COLO829 (cell line): ENCODE measurements around the gene CEP57.
"Not testable (repeated sequence)": the region's sequence is repeated elsewhere in the genome, so short reads cannot be mapped to it uniquely, and the experiment has no call there.

Experiments
- DNase-seq: peaks from one replicate; pipeline ENCODE4 v3.0.0; 2012; ENCODE audit warnings: low spot score

CEP57 gene

GRCh38 chr11:95799546-95799945 lies 9.2 kb downstream of the CEP57 start:
- DNase-seq, result no peak

- DNase-seq, result no peak
These were observed 10.1 kb downstream of the CEP57 start for GRCh38 chr11:95800438-95800837.

- no peak for DNase-seq
These were observed 12.5 kb downstream of the CEP57 start for GRCh38 chr11:95802806-95803205.

DNA sequence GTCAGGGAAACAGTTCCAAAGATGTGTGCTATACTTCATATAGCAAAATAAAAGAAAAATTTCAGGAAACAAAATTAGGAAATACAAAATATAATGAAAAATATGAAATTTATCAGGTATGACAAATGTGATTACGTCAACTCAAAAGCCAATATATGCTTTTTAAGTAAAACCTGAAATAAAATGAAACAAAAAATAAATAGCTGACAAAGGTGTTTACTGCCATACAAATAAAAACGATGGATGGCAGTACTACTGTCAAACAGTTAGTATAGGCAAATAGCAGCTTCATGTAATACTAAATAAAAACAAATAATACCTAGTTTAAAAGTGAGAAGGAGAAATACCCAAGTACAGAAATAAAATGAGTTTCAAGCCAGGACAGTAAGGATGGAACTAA lies 13.7 kb downstream of the CEP57 start:
- no peak for DNase-seq

DNA sequence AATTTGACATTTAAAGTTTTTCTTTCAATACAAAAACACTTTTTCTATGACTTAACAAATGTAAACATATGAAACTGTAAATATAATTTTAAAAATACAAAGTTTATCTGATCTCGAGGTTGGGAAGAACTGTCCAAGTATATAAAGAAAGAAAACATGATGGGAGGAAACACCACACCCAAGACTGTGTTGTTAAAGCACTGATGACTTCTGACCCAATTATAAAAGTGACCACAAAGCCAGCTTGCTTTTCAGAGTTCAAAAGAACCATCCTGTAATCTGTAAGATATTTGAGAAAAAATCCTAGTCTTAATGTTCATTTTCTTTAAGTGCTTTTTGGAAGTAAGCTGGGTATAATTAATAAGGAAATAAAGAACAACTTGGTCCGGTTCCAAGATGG lies 15.6 kb downstream of the CEP57 start:
- DNase-seq, result no peak

DNA sequence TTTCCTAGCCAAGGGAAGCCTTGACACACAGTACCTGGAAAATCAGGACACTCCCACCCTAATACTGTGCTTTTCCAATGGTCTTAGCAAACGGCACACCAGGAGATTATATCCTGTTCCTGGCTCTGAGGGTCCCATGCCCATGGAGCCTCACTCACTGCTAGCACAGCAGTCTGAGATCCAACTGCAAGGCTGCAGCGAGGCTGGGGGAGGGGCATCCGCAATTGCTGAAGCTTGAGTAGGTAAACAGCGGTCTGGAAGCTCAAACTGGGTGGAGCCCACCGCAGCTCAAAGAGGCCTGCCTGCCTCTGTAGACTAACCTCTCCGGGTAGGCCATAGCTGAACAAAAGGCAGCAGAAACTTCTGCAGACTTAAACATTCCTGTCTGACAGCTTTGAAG lies 16.2 kb downstream of the CEP57 start:
- DNase-seq, result not testable (repeated sequence)

DNA sequence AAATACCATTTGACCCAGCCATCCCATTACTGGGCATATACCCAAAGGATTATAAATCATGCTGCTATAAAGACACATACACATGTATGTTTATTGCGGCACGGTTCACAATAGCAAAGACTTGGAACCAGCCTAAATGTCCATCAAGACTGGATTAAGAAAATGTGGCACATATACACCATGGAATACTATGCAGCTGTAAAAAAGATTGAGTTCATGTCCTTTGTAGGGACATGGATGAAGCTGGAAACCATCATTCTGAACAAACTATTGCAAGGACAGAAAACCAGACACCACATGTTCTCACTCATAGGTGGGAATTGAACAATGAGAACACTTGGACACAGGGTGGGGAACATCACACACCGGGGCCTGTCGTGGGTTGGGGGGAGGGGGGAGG lies 20.8 kb downstream of the CEP57 start:
- not testable (repeated sequence) for DNase-seq

DNA sequence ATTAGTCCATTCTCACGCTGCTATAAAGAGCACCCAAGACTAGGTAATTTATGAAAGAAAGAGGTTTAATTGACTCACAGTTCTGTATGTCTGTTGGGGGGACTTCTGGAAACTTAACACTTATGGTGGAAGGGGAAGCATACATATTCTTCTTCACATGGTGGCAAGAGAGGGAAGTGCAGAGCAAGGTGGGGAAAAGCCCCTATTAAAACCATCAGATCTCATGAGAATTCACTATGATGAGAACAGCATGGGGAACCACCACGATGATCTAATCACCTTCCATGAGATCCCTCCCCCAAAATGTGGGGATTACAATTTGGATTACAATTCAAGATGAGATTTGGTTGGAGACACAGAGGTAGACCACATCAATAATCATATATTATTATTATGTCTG lies 25.7 kb downstream of the CEP57 start:
- DNase-seq, result no peak

DNA sequence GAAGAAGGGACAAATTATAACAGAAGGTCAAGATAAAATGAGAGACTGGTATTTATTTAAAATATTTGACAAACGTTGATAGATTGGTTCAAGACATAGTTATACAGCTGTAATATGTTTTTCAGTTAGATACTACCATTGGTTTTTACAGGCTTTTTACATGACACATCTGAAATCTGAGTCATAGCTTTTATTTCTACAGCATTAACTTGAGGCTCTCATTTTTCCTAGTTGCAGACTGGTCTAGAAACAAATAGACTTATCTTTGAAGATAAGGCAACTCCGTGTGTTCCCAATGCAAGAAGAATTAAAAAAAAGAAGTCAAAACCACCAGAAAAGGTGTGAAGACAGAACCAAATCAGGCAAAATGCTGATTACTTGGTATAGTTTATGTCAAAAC lies 31.3 kb downstream of the CEP57 start:
- DNase-seq, result no peak

DNA sequence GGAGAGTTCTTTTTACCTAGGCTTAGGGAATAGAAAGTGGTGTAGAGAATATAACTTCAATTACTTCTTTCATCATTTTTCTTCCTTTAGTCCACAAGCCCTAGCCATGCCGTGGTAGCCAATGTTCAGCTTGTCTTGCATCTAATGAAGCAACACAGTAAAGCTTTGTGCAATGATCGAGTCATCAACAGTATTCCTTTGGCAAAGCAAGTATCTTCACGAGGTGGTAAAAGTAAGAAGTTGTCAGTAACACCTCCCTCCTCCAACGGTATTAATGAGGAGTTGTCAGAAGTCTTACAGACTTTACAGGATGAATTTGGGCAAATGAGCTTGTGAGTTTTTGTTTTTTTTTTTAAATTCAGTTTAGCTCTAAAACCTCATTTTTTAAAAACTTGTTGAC lies 37.4 kb downstream of the CEP57 start:
- no peak for DNase-seq

GRCh38 chr11:95829580-95830259 lies 39.4 kb downstream of the CEP57 start:
- DNase-seq, result no peak

GRCh38 chr11:95831198-95831883 lies 41.0 kb downstream of the CEP57 start:
- peak; percentile 40 for DNase-seq

GRCh38 chr11:95832763-95833162 lies 42.5 kb downstream of the CEP57 start:
- no peak for DNase-seq

DNA sequence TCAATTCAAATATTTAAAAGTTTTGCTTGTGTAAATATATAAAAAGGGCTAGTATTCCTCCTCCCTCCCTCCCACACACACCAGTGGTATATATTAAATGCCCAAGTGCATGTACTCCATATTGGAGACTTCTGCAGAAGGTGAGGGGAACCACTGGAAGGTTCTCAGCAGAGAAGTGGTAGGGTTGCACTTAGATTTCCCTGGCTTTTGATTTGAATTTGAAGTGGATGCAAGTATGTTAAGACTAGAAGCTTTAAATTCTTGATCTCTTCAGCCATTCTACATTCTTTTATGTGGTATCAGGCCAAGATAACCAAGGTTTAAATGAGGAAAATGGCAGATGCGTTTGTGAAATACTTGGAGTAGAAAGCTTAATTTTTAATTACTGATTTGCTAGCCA lies 43.1 kb downstream of the CEP57 start:
- no peak for DNase-seq

- DNase-seq, result no peak
These were observed 45.1 kb downstream of the CEP57 start for GRCh38 chr11:95835351-95835750.

GRCh38 chr11:95835768-95836488 lies 45.6 kb downstream of the CEP57 start:
- DNase-seq, result peak; percentile 84

DNA sequence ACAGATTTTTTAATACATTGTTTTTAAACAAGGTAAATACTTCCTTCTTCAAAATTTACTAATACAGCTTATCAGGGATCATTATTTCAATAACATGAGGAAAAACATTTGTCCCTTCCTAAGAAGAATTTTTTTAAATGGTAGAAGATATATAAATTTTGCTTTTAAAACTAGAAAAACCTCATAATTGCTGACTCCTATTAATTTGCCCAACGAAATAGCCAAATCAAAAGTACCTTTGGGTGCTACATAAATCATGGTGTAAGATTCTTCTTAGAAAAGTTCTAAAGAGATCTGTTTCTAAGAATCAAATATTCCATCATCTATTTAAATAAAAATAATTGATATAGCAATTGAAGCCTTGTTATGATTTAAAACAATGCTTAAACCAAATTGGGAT lies 54.9 kb downstream of the CEP57 start:
- no peak for DNase-seq

GRCh38 chr11:95849087-95849825 lies 59.0 kb downstream of the CEP57 start:
- DNase-seq, result peak; percentile 45

DNA sequence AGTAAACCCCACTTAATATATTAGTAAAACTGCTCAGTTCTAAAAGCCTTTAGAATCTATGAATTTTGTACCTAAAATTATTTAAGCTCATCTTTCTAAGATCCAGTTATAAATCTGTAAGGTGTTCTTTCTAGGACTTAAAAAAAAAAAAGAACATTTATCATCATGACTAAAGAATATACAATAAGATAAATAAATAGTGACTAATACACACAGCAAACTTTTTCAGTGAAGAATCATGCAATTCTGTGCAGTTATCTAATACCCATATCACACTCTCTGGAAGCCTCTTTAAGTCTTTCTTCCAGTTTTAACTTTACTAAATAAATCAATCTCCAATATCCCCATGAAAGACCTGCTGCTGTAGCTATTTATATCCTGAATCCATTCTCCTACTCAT lies 59.8 kb downstream of the CEP57 start:
- DNase-seq, result no peak

GRCh38 chr11:95853138-95853537 lies 62.8 kb downstream of the CEP57 start:
- no peak for DNase-seq

GRCh38 chr11:95853862-95854261 lies 63.6 kb downstream of the CEP57 start:
- DNase-seq, result no peak

DNA sequence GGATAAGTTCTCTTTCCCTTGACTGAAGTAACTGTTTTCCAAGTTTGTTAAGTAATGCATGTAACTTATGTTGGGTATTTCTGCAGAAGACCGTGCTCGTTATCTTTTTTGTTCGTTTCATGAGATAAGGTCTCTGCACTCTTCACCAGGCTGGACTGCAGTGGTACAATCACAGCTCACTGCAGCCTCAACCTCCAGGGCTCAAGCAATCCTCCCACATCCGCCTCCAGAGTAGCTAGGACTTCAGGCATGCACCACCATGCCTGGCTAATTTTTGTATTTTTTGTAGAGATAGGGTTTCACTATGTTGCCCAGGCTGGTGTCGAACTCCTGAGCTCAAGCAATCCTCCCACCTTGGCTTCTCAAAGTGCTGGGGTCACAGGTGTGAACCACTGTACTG lies 64.1 kb downstream of the CEP57 start:
- not testable (repeated sequence) for DNase-seq

DNA sequence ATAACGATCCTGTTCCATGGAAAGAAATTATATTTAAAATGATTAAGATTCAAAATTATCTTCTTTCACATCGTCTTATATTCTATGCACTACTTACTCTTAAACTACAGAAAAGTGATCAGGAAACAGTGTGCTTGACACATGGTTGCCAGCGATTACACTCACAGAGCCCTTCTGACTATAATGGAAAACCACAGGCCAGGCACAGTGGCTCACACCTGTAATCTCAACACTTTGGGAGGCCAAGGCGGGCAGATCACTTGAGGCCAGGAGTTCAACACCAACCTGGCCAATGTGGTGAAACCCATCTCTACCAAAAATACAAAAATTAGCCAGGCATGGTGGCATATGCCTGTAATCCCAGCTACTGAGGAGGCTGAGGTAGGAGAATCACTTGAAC lies 69.7 kb downstream of the CEP57 start:
- DNase-seq, result not testable (repeated sequence)
